Ovary (tissue), 3 donors: ENCODE data around the gene IL1RAPL1.

Experiments used
- CTCF ChIP-seq, 3 donors: fragments of 450-650 bp in 2 of 3; fragments of 200-600 bp in 1 of 3; IDR thresholded peaks; one replicate each; pipeline versions ENCODE4 v1.5.1 to v1.8.0; 2016 to 2022; ENCODE audit warnings: antibody characterized with exemption in 3 of 3, mild to moderate bottlenecking in 1 of 3
- POLR2A ChIP-seq: fragments of 450-650 bp; IDR thresholded peaks from one replicate; pipeline ENCODE4 v1.6.1; 2017; ENCODE audit warnings: antibody characterized with exemption, mild to moderate bottlenecking, moderate library complexity
- donor health status: DM: no; HTN: no; CAD: no.

- TF ChIP-seq POLR2A (no peak), CTCF (IDR thresholded peaks at IDR 0.05) (no peak)
These were observed 1265.5 kb downstream of the IL1RAPL1 start for GRCh38 chrX:29852767-29853166.
